ENCODE results near the gene OSBPL10.

OSBPL10 gene

DNA sequence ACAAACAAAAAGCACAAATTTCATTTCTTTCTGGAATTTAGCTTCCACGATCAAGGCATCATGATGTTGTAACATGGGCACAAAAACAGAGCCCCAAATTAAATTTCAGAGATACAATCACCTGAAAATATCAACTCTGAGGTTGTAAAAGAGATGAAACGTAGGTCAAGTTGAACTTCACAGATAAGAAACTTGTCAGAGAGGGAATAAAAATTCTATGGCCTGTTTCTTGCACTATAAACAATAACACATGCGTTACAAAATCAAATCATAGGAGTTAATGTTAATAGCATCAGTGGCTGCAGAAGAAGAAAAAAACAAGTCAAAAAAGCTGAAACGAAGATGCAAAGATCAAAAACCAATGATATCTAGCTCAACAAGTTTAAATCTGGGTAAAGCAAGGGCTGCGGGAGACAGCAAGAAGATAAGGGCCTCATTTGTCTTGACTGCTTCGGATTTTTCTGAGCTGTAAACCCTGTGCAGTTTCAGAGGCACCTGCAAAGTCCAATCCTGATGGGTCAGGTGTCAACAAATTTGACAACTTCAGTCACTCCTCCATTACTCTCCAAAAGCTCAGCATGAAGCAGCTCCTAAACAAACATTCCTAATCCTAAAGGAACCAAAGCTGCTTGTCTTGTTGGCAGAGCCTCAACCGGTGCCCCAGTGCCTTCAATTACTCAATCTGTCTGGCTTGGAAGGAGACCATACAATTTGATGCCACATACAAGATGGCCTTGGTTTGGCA lies 228.6 kb downstream of the OSBPL10 start:
- H3K27me3 ChIP-seq (ENCODE audit: control insufficient read depth in 1 of 2, insufficient read depth in 1 of 2, low read length in 2 of 2): no peaks in the 10 kb centered on the region
- H3K4me3 ChIP-seq (ENCODE audit: insufficient read depth in 1 of 2, low read depth in 1 of 2, low read length in 2 of 2): no peak overlapping the region
- H3K14ac ChIP-seq (ENCODE audit: low read length in 2 of 2): no peak overlapping the region
- DNase-seq: no peak
- H2BK15ac ChIP-seq (ENCODE audit: low read depth, poor library complexity, severe bottlenecking): no peak overlapping the region
- over 99% methylated on average over 6 of the region's 7 CpGs for WGBS
- no peak overlapping the region for H3K18ac ChIP-seq (ENCODE audit: low read depth in 1 of 2, low read length in 2 of 2)
- H2AK5ac ChIP-seq (ENCODE audit: low read length, severe bottlenecking): no peak overlapping the region
- H3K23ac ChIP-seq (ENCODE audit: low read length in 2 of 2): peak overlapping the region in 1 of 2 experiments; percentile 36
- H2BK12ac ChIP-seq (ENCODE audit: low read length in 2 of 2): no peak overlapping the region
- peaks cover 0 to 3% of the 10 kb centered on the region in 2 experiments for H3K36me3 ChIP-seq (ENCODE audit: control insufficient read depth in 1 of 2, insufficient read depth in 2 of 2, low read depth in 1 of 2, low read length in 2 of 2)
- no peak overlapping the region for H4K91ac ChIP-seq (ENCODE audit: low read length)
- H3K4me1 ChIP-seq (ENCODE audit: control insufficient read depth, insufficient read depth, low read depth, low read length): no peaks in the 10 kb centered on the region
- H2BK5ac ChIP-seq (ENCODE audit: low read depth, low read length, poor library complexity, severe bottlenecking): no peak overlapping the region
- H2BK120ac ChIP-seq (ENCODE audit: low read depth, low read length): no peak overlapping the region
- H3K9ac ChIP-seq (ENCODE audit: low read length): no peak overlapping the region
- H3K79me1 ChIP-seq (replicated peaks; ENCODE audit: low read length, poor library complexity, severe bottlenecking): peaks cover 4% of the 10 kb centered on the region
- no peaks in the 10 kb centered on the region for H3K9me3 ChIP-seq (ENCODE audit: control insufficient read depth, low read length)
- H3K4me2 ChIP-seq (ENCODE audit: low read length, poor library complexity, severe bottlenecking): no peak overlapping the region
- no peak overlapping the region for H2AFZ ChIP-seq (ENCODE audit: low read depth, low read length)
- no peak overlapping the region for H4K8ac ChIP-seq (ENCODE audit: low read length)
- H3K27ac ChIP-seq (ENCODE audit: low read length, poor library complexity, severe bottlenecking): no peak overlapping the region
- H3K4ac ChIP-seq (ENCODE audit: low read depth in 1 of 2, low read length in 2 of 2): no peak overlapping the region

DNA sequence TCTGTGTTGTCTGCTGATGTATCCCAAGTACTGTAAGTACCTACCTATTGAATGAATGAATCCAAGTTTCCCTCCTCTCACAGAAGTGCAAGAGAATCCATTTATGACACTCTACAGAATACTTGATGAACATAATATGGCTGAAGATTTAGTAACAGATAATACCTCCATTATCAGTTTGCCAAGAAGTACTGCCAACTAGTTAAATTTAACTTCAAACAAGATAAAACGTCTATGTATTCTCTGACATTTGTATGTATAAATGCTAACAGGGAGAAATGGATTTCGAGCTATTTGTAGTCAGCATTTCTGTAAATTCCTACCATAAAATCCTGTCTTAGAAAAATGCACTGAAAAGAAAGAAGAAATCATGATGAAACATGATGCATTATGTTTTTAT lies 230.7 kb downstream of the OSBPL10 start:
- no peak overlapping the region for H3K4me3 ChIP-seq (ENCODE audit: insufficient read depth in 1 of 2, low read depth in 1 of 2, low read length in 2 of 2)
- H2BK5ac ChIP-seq (ENCODE audit: low read depth, low read length, poor library complexity, severe bottlenecking): no peak overlapping the region
- no peak overlapping the region for H3K4me2 ChIP-seq (ENCODE audit: low read length, poor library complexity, severe bottlenecking)
- H4K91ac ChIP-seq (ENCODE audit: low read length): no peak overlapping the region
- no peak overlapping the region for H3K18ac ChIP-seq (ENCODE audit: low read depth in 1 of 2, low read length in 2 of 2)
- H3K4me1 ChIP-seq (ENCODE audit: control insufficient read depth, insufficient read depth, low read depth, low read length): peaks cover 4% of the 10 kb centered on the region
- H3K27me3 ChIP-seq (ENCODE audit: control insufficient read depth in 1 of 2, insufficient read depth in 1 of 2, low read length in 2 of 2): no peaks in the 10 kb centered on the region
- DNase-seq: no peak
- H2AK5ac ChIP-seq (ENCODE audit: low read length, severe bottlenecking): no peak overlapping the region
- no peak overlapping the region for H2AFZ ChIP-seq (ENCODE audit: low read depth, low read length)
- no peak overlapping the region for H3K4ac ChIP-seq (ENCODE audit: low read depth in 1 of 2, low read length in 2 of 2)
- no peak overlapping the region for H3K14ac ChIP-seq (ENCODE audit: low read length in 2 of 2)
- no peak overlapping the region for H3K23ac ChIP-seq (ENCODE audit: low read length in 2 of 2)
- no peak overlapping the region for H2BK120ac ChIP-seq (ENCODE audit: low read depth, low read length)
- H3K27ac ChIP-seq (ENCODE audit: low read length, poor library complexity, severe bottlenecking): no peak overlapping the region
- H2BK15ac ChIP-seq (ENCODE audit: low read depth, poor library complexity, severe bottlenecking): no peak overlapping the region
- no peaks in the 10 kb centered on the region for H3K9me3 ChIP-seq (ENCODE audit: control insufficient read depth, low read length)
- no peak overlapping the region for H2BK12ac ChIP-seq (ENCODE audit: low read length in 2 of 2)
- no peak overlapping the region for H4K8ac ChIP-seq (ENCODE audit: low read length)
- peaks cover 0 to 3% of the 10 kb centered on the region in 2 experiments for H3K36me3 ChIP-seq (ENCODE audit: control insufficient read depth in 1 of 2, insufficient read depth in 2 of 2, low read depth in 1 of 2, low read length in 2 of 2)
- H3K79me1 ChIP-seq (replicated peaks; ENCODE audit: low read length, poor library complexity, severe bottlenecking): peaks cover 4% of the 10 kb centered on the region
- no peak overlapping the region for H3K9ac ChIP-seq (ENCODE audit: low read length)
- no CpG with 5 or more reads among the region's 2 CpGs for WGBS

DNA sequence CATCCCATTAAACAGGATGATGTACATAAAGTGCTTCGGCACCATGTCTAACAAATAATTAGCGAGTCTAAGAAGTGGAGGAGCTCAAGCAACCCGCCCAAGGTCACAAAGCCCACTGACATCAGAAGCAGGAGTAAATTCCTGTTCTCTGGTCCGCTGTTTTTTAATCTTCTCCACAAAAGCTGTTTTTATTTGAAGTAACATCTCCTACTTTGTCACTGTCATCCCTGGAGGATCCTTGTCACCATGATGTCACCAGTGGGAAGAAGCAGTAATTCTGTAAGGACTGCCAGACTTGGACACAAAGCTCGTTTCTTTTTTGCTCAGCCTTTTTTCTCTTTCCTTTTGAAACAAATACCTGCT lies 232.1 kb downstream of the OSBPL10 start:
- 40% methylated on average over 5 of the region's 5 CpGs for WGBS
- Histone ChIP-seq H2AK5ac (ENCODE audit: low read length, severe bottlenecking) (no peak overlapping the region), H3K36me3 (ENCODE audit: control insufficient read depth in 1 of 2, insufficient read depth in 2 of 2, low read depth in 1 of 2, low read length in 2 of 2) (peaks cover 0 to 3% of the 10 kb centered on the region in 2 experiments), H3K14ac (ENCODE audit: low read length in 2 of 2) (no peak overlapping the region), H2BK12ac (ENCODE audit: low read length in 2 of 2) (no peak overlapping the region), H3K4me1 (ENCODE audit: control insufficient read depth, insufficient read depth, low read depth, low read length) (peaks cover 4% of the 10 kb centered on the region), H3K23ac (ENCODE audit: low read length in 2 of 2) (no peak overlapping the region), H2AFZ (ENCODE audit: low read depth, low read length) (no peak overlapping the region), H3K9me3 (ENCODE audit: control insufficient read depth, low read length) (no peaks in the 10 kb centered on the region), H3K27me3 (ENCODE audit: control insufficient read depth in 1 of 2, insufficient read depth in 1 of 2, low read length in 2 of 2) (no peaks in the 10 kb centered on the region), H3K9ac (ENCODE audit: low read length) (no peak overlapping the region), H2BK15ac (ENCODE audit: low read depth, poor library complexity, severe bottlenecking) (no peak overlapping the region), H3K4ac (ENCODE audit: low read depth in 1 of 2, low read length in 2 of 2) (no peak overlapping the region), H3K18ac (ENCODE audit: low read depth in 1 of 2, low read length in 2 of 2) (no peak overlapping the region), H3K4me2 (ENCODE audit: low read length, poor library complexity, severe bottlenecking) (no peak overlapping the region), H2BK5ac (ENCODE audit: low read depth, low read length, poor library complexity, severe bottlenecking) (no peak overlapping the region), H4K91ac (ENCODE audit: low read length) (no peak overlapping the region), H2BK120ac (ENCODE audit: low read depth, low read length) (no peak overlapping the region), H3K79me1 (replicated peaks; ENCODE audit: low read length, poor library complexity, severe bottlenecking) (peaks cover 4% of the 10 kb centered on the region), H4K8ac (ENCODE audit: low read length) (no peak overlapping the region), H3K4me3 (ENCODE audit: insufficient read depth in 1 of 2, low read depth in 1 of 2, low read length in 2 of 2) (no peak overlapping the region), H3K27ac (ENCODE audit: low read length, poor library complexity, severe bottlenecking) (no peak overlapping the region)
- DNase-seq: no peak

DNA sequence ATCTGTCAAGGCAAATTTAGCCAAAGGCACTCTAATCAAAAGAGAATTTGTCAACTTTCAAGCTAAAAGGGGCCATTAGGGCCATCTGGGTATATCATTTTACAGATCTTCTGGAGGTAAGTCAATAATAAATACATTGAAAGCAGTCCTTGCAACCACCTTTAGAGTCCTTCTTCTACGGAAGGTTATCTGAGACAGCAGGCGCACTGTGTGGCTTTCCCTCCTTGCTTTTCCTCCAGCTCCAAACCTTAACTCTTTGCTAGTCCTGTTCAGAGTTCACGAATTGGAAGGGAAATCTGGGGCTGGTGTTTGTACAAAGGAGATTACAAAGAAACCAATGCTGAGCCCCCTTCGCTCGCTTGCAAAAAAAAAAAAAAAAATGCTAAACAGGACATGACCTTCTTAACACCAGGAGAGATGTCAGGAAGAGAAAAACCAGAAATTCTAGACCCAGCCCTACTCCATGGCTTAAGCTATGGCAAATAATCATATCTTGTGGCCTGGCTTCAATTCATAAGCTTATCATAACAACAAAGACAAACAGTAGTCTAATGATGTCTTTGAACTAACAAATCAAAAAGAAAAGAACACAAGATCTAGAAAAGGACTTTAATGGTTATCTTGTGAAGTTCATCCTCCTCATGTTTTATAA lies 232.7 kb downstream of the OSBPL10 start:
- Histone ChIP-seq H2AFZ (ENCODE audit: low read depth, low read length) (no peak overlapping the region), H3K9me3 (ENCODE audit: control insufficient read depth, low read length) (no peaks in the 10 kb centered on the region), H3K79me1 (replicated peaks; ENCODE audit: low read length, poor library complexity, severe bottlenecking) (peaks cover 6% of the 10 kb centered on the region), H3K4ac (ENCODE audit: low read depth in 1 of 2, low read length in 2 of 2) (no peak overlapping the region), H2BK5ac (ENCODE audit: low read depth, low read length, poor library complexity, severe bottlenecking) (no peak overlapping the region), H3K4me1 (ENCODE audit: control insufficient read depth, insufficient read depth, low read depth, low read length) (peaks cover 4% of the 10 kb centered on the region), H3K4me3 (ENCODE audit: insufficient read depth in 1 of 2, low read depth in 1 of 2, low read length in 2 of 2) (no peak overlapping the region), H3K9ac (ENCODE audit: low read length) (no peak overlapping the region), H3K27ac (ENCODE audit: low read length, poor library complexity, severe bottlenecking) (no peak overlapping the region), H3K23ac (ENCODE audit: low read length in 2 of 2) (no peak overlapping the region), H2AK5ac (ENCODE audit: low read length, severe bottlenecking) (no peak overlapping the region), H3K27me3 (ENCODE audit: control insufficient read depth in 1 of 2, insufficient read depth in 1 of 2, low read length in 2 of 2) (no peaks in the 10 kb centered on the region), H3K14ac (ENCODE audit: low read length in 2 of 2) (no peak overlapping the region), H4K8ac (ENCODE audit: low read length) (no peak overlapping the region), H3K4me2 (ENCODE audit: low read length, poor library complexity, severe bottlenecking) (no peak overlapping the region), H2BK15ac (ENCODE audit: low read depth, poor library complexity, severe bottlenecking) (no peak overlapping the region), H2BK120ac (ENCODE audit: low read depth, low read length) (no peak overlapping the region), H3K18ac (ENCODE audit: low read depth in 1 of 2, low read length in 2 of 2) (no peak overlapping the region), H2BK12ac (ENCODE audit: low read length in 2 of 2) (no peak overlapping the region), H4K91ac (ENCODE audit: low read length) (no peak overlapping the region), H3K36me3 (ENCODE audit: control insufficient read depth in 1 of 2, insufficient read depth in 2 of 2, low read depth in 1 of 2, low read length in 2 of 2) (peaks cover 0 to 3% of the 10 kb centered on the region in 2 experiments)
- DNase-seq: no peak
- WGBS: 38% methylated on average over 3 of the region's 5 CpGs
